ENCODE results near the gene TMEM250.

TMEM250 gene

GRCh38 chr9:136082496-136083361, 35.9 kb downstream of the TMEM250 start:
- no peak for DNase-seq (ENCODE audit: low read depth in 2 of 2)

DNA sequence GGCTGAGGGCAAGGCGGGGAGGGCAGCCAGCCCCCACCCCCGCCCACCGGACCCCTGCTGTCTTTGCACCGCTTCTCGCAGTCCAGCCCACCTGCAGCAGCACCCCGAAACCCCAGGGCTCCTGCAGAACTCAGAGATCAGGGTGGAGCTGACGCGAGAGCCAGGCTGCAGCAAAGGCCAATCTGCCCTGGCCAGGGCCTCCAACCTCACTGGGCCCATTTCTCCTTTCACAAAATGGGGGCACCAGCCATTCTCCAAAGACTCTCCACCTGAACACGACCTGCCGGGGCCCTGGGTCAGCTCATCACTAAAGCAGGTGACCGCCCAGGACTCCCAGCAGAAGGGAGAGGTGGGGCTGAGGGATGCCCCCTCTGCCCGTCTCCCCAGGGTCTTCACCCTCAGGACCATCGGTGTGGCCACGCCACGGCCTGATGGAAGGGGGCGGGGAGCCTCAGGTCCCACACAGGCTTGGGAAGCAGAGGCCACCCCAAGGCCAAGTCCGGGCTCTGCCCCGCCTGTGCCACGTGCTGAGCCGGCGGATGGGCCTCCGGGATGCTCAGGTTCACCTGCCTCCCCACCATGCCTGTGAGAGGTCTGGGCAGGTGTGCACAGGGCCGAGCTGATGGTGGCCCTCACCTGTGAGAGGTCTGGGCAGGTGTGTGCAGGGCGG, 36.7 kb downstream of the TMEM250 start:
- no peak for DNase-seq (ENCODE audit: low read depth in 2 of 2)

GRCh38 chr9:136081113-136081825, 37.4 kb downstream of the TMEM250 start:
- DNase-seq (ENCODE audit: low read depth in 2 of 2) = no peak

DNA sequence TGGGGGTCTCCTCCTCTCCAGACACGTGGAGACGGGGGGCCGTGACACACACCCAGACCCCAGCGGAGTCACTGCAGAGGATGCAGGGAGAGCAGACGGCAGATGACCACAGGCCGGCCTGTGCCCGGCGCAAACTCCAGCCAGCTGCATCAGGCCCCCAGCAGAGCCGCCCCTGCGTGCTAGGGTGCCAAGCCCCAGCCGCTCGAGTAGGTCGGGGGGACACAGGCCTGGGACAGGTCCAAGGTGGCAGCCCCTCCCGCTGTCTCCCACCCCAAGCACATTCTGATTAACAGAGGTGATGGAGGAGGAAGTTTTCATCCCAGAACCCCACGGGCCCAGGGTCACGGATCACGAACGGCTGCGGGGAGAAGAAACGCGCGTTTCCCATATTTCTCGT, 38.0 kb downstream of the TMEM250 start:
- DNase-seq (ENCODE audit: low read depth in 2 of 2) = no peak

- no peak for DNase-seq (ENCODE audit: low read depth in 2 of 2)
These were observed 38.8 kb downstream of the TMEM250 start for GRCh38 chr9:136079916-136080246.

GRCh38 chr9:136079211-136079915, 39.3 kb downstream of the TMEM250 start:
- DNase-seq (ENCODE audit: low read depth in 2 of 2) = no peak

DNA sequence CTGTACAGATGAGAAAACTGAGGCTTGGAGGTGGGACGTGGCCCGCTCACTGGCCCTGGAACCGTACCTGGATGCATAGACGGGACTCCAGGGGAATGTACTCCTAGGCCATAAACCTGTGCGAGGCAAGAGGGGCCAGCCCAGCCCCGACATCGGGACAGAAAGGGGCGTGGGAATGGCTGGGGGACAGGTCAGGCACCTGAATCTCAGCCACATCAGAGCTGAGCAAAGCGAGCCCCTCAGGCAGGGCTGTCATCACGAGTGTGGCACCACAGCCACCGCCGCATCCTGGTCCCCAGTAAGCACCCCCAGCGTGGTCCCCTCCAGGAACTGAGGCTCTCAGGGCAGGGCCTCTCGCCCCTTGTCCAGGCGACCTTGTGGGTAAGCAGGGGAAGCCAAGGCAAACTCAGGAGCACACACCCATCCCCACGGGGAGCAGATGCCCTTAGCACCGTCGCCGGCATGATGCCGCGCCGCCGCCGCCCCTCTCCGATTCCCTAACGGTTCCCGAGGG, 40.1 kb downstream of the TMEM250 start:
- DNase-seq (ENCODE audit: low read depth in 2 of 2) = no peak

GRCh38 chr9:136078024-136078423, 40.7 kb downstream of the TMEM250 start:
- no peak for DNase-seq (ENCODE audit: low read depth in 2 of 2)

DNA sequence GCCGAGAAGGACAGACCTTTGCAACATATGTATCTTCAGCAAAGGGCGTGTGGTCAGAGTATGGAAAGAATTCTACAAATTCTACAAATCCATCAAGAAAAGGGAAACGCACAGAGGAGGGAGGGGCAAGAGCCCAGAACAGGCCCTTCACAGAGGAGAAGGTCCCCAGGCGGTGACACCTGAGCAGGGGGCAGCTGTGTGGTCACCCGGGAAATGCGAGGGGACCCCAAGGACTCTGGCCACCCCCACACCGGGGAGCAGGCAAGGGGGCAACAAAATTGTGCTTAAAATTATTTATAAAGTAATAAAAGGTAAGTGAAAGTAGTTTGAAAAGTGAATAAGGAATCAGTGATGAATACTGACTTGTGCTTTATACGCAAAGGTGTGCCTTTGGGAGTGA, 41.2 kb downstream of the TMEM250 start:
- no peak for DNase-seq (ENCODE audit: low read depth in 2 of 2)

DNA sequence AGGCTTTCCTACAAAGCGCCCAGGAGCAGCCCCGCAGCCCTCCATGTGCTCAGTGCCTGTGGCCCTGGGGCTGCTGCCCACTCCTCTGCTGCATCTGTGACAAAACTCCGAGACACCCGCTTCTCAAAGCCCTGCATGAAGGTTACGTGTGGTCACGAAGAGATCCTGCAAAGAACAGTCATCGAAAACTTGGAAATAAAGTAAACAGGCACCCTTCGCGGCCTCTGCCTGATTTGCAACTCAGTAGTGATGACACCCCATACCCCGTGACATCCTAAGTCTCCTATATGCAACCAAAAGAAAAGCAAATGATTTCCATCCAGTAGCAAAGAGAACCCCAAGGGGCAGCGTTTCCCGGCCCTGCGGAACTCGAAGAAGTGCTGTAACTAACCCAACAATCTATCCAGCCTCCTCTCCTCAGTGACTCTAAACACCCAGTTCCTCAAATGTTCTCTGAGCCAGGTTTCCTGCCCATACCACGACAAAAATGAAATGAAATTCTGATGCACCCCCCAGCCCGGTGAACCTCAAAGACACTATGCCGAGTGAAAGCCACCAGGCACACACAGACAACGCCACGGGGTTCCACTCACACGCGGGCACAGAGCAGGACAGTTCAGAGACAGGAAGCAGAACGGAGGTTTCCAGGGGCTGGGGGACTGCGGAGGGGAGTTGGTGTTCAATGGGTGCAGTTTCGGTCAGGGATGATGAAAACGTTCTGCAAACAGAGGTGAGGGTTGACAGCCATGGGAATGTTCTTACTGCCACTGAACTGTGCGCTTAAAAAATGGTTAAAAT, 42.6 kb downstream of the TMEM250 start:
- DNase-seq (ENCODE audit: low read depth in 2 of 2) = no peak

- DNase-seq (ENCODE audit: low read depth in 2 of 2) = no peak
These were observed 43.4 kb downstream of the TMEM250 start for GRCh38 chr9:136075134-136075841.

DNA sequence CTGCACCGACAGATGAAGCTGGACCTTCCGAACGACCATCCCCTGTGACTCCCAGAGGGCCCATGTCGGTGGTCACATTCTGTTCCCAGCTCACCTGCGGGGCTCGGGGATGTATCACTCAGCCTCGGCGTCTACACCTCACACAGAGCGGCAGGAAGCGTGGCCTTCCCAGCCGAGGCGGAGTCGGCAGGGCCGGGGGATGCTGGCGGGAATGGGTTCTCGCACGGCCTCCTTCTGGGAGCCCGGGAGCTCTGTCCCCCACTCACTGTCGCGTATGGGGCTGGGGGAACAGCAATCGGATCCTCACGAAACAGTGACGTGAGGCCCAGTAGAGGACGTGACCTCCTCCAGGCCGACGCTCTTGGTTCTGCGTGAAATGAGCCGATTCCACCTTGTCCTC, 44.0 kb downstream of the TMEM250 start:
- no peak for DNase-seq (ENCODE audit: low read depth in 2 of 2)

All from stimulated activated CD8-positive, alpha-beta memory T cell treated with anti-CD3 and anti-CD28 coated beads, Interleukin-7, amount 100 ng/mL, for 1 hour (primary cell).